Keratinocyte (primary cell): ENCODE measurements around the gene ARHGAP31. TPM values are rescaled to one million over a fixed set of nuclear protein-coding genes. Genes with fewer than 3 reads are reported as not detected.

Experiments
- DNase-seq: peaks from one replicate; pipeline ENCODE4 v3.0.0-alpha.2; 2011; ENCODE audit warnings: low read depth, missing footprints, low spot score
- FAIRE-seq: peaks from 2 replicates; lab custom pipeline; 2011; peaks lifted over from hg19 to GRCh38; lab: Jason Lieb, UNC
- H2AFZ ChIP-seq: 2 replicates; pipeline ENCODE4 v1.6.0; 2012; ENCODE audit warnings: low read length, control low read depth, inconsistent platforms; ENCODE audit not compliant: control insufficient read depth
- H3K27ac ChIP-seq: 2 replicates; pipeline ENCODE4 v1.5.1; 2011; ENCODE audit warnings: low read length; ENCODE audit not compliant: control insufficient read depth, insufficient read depth
- H3K27me3 ChIP-seq: 3 replicates; pipeline ENCODE4 v1.6.0; 2011; ENCODE audit warnings: low read length; ENCODE audit not compliant: control insufficient read depth, insufficient read depth; ENCODE audit errors: extremely low read depth
- H3K36me3 ChIP-seq, 2 experiments: 2 replicates in 1 of 2; 3 replicates in 1 of 2; pipeline ENCODE4 v1.5.1; 2011; ENCODE audit warnings: low read length in 2 of 2, mild to moderate bottlenecking in 1 of 2; ENCODE audit not compliant: control insufficient read depth in 2 of 2, insufficient read depth in 2 of 2; ENCODE audit errors: extremely low read depth in 1 of 2
- H3K4me1 ChIP-seq: 3 replicates; pipeline ENCODE4 v1.5.1; 2011; ENCODE audit warnings: low read length; ENCODE audit not compliant: control insufficient read depth, insufficient read depth; ENCODE audit errors: extremely low read depth
- H3K4me2 ChIP-seq: 3 replicates; pipeline ENCODE4 v1.6.0; 2011; ENCODE audit warnings: low read depth, low read length; ENCODE audit not compliant: control insufficient read depth, insufficient read depth; ENCODE audit errors: extremely low read depth
- H3K4me3 ChIP-seq, 3 experiments: fragments of 200-600 bp in 1 of 3; sonication (generic) in 1 of 3; 2 replicates in 2 of 3; 3 replicates in 1 of 3; pipeline ENCODE4 v1.5.1; 2011 to 2016; ENCODE audit warnings: low read length in 3 of 3, mild to moderate bottlenecking in 3 of 3, control low read depth in 2 of 3, inconsistent platforms in 1 of 3, low read depth in 1 of 3, mixed read lengths in 1 of 3, mixed run types in 1 of 3, moderate library complexity in 1 of 3; ENCODE audit not compliant: control insufficient read depth in 2 of 3, insufficient read depth in 2 of 3; ENCODE audit errors: extremely low read depth in 1 of 3
- H3K79me2 ChIP-seq: 2 replicates; pipeline ENCODE4 v1.6.0; 2012; ENCODE audit warnings: low read length; ENCODE audit not compliant: control insufficient read depth, insufficient read depth
- H3K9ac ChIP-seq: 3 replicates; pipeline ENCODE4 v1.6.0; 2011; ENCODE audit warnings: low read length; ENCODE audit not compliant: control insufficient read depth, insufficient read depth; ENCODE audit errors: extremely low read depth
- H3K9me1 ChIP-seq: 3 replicates; pipeline ENCODE4 v1.6.0; 2011; ENCODE audit warnings: low read length; ENCODE audit not compliant: control insufficient read depth, insufficient read depth; ENCODE audit errors: extremely low read depth
- H3K9me3 ChIP-seq: 2 replicates; pipeline ENCODE4 v1.5.1; 2012; ENCODE audit warnings: low read depth, low read length; ENCODE audit not compliant: control insufficient read depth
- H4K20me1 ChIP-seq: 3 replicates; pipeline ENCODE4 v1.6.0; 2011; ENCODE audit warnings: low read length; ENCODE audit not compliant: control insufficient read depth, insufficient read depth; ENCODE audit errors: extremely low read depth
- CTCF ChIP-seq, 3 experiments: IDR thresholded peaks in 1 of 3; conservative IDR thresholded peaks in 1 of 3; optimal IDR thresholded peaks in 1 of 3; 2 replicates in 2 of 3; 3 replicates in 1 of 3; pipeline versions ENCODE3 to v1.5.1; 2011; ENCODE audit warnings: low read length in 3 of 3, mild to moderate bottlenecking in 3 of 3, moderate library complexity in 2 of 3, control low read depth in 1 of 3, inconsistent platforms in 1 of 3; ENCODE audit not compliant: insufficient read depth in 2 of 3; ENCODE audit errors: extremely low read depth in 1 of 3
- EZH2 ChIP-seq: IDR thresholded peaks from one replicate; pipeline ENCODE4 v1.6.1; 2012; ENCODE audit warnings: inconsistent platforms, mild to moderate bottlenecking, low read length, moderate library complexity
- dilution Hi-C: fragments of 300-500 bp; cut with MboI; formaldehyde crosslinking; loops from one replicate; pipeline ENCODE4 v1.7.0; 2020; ENCODE audit warnings: low sequenced_read_pairs; ENCODE audit not compliant: extremely low pct_ligation_motif_present
- polyA plus RNA-seq, 5 experiments: library from polyadenylated mRNA; depleted of rRNA in 3 of 5; stranded (reverse) in 3 of 5; stranded (forward) in 1 of 5; unstranded in 1 of 5; fragments of >200 nt; gene quantifications; 1 replicate in 1 of 5; 2 replicates in 3 of 5; 3 replicates in 1 of 5; pipeline versions ENCODE4 v1.2.1 to v1.2.3, GENCODE V29; 2011 to 2012; ENCODE audit warnings: missing spikeins in 2 of 5, low read depth in 1 of 5, low replicate concordance in 1 of 5

ARHGAP31 gene
- polyA plus RNA-seq, 1 donor (not counting 4 experiments of a cell fraction or from before 2014, with no cell fraction given) = 3.0 TPM

- Histone ChIP-seq H3K79me2 (no peaks in the 10 kb centered on the region), H3K27ac (no peak overlapping the region), H3K4me1 (no peaks in the 10 kb centered on the region), H3K36me3 (no peaks in the 10 kb centered on the region), H2AFZ (no peak overlapping the region), H3K4me3 (no peak overlapping the region), H4K20me1 (no peaks in the 10 kb centered on the region), H3K4me2 (no peak overlapping the region), H3K9me1 (no peaks in the 10 kb centered on the region), H3K9me3 (no peaks in the 10 kb centered on the region), H3K27me3 (no peaks in the 10 kb centered on the region), H3K9ac (no peak overlapping the region)
- dilution Hi-C loops = no loop called here
- DNase-seq = no peak
- TF ChIP-seq CTCF (optimal IDR thresholded peaks at IDR 0.05 in 1 of 3, IDR thresholded peaks at IDR 0.05 in 1 of 3, conservative IDR thresholded peaks at IDR 0.05 in 1 of 3; ENCODE audit: extremely low read depth in 1 of 3, insufficient read depth in 2 of 3, low read length in 3 of 3) (no peak), EZH2 (no peak)
- FAIRE-seq = no peak
These were observed 101.8 kb downstream of the ARHGAP31 start for GRCh38 chr3:119395923-119396358.

DNA sequence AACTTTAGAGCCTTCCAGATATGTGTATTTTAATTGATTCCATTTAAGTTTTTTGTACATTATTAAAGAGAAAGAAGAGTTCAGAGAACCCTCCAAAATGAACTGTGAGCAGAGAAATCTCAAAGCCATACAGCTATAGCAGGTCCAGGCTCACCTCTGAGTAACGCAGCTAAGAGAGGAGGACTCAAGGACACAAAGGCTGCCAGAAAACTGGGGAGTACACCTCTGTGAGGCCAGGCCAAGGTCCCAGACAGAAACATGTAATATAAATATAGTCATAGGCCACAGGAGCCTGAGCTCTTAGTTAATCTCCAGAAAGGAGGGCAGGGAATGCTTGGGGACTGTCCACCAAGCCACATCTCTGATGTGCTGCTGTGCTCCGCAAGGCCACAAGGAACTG is 102.7 kb downstream of the ARHGAP31 start:
- FAIRE-seq (no peak), DNase-seq (no peak)
- Histone ChIP-seq H3K9me3 (no peaks in the 10 kb centered on the region), H3K4me3 (no peak overlapping the region), H3K79me2 (no peaks in the 10 kb centered on the region), H3K27me3 (no peaks in the 10 kb centered on the region), H3K9ac (no peak overlapping the region), H3K27ac (no peak overlapping the region), H3K9me1 (no peaks in the 10 kb centered on the region), H3K4me2 (no peak overlapping the region), H4K20me1 (no peaks in the 10 kb centered on the region), H3K36me3 (no peaks in the 10 kb centered on the region), H2AFZ (no peak overlapping the region), H3K4me1 (no peaks in the 10 kb centered on the region)
- dilution Hi-C loops = no loop called here
- TF ChIP-seq CTCF (optimal IDR thresholded peaks at IDR 0.05 in 1 of 3, IDR thresholded peaks at IDR 0.05 in 1 of 3, conservative IDR thresholded peaks at IDR 0.05 in 1 of 3; ENCODE audit: extremely low read depth in 1 of 3, insufficient read depth in 2 of 3, low read length in 3 of 3) = no peak
- TF ChIP-seq EZH2 = no peak
